ENCODE results near the gene SLC13A1. TPM values are rescaled to one million over a fixed set of nuclear protein-coding genes. Genes with fewer than 3 reads are reported as not detected.

The SLC13A1 gene
- total RNA-seq, 1 donor from 2014 or later: not detected

Other genes starting within 250 kb of the SLC13A1 start
- not detected in 2 replicates for gene TAS2R16, start 204.3 kb downstream of the SLC13A1 start, total RNA-seq